ENCODE data around the gene TRPM3. TPM values are rescaled to one million over a fixed set of nuclear protein-coding genes. Genes with fewer than 3 reads are reported as not detected.

TRPM3 gene
- polyA plus RNA-seq, 3 donors = not detected

- Histone ChIP-seq H3K9ac (ENCODE audit: insufficient read depth, low read length, poor library complexity, severe bottlenecking) (no peak overlapping the region), H3K79me2 (ENCODE audit: insufficient read depth, low read length) (no peaks in the 10 kb centered on the region), H3K27ac (ENCODE audit: low read depth in 1 of 2, low read length in 2 of 2) (no peak overlapping the region), H4K20me1 (ENCODE audit: insufficient read depth, low read length) (no peaks in the 10 kb centered on the region), H3K4me1 (ENCODE audit: control insufficient read depth in 1 of 2, insufficient read depth in 2 of 2, low read length in 2 of 2) (no peaks in the 10 kb centered on the region), H3K27me3 (ENCODE audit: control insufficient read depth in 2 of 2, insufficient read depth in 2 of 2, low read length in 2 of 2) (no peaks in the 10 kb centered on the region), H2AFZ (ENCODE audit: insufficient read depth, low read depth, low read length, poor library complexity, severe bottlenecking) (no peak overlapping the region), H3K4me3 (replicated peaks in 1 of 3; ENCODE audit: low read depth in 2 of 3, low read length in 3 of 3) (no peak overlapping the region), H3K36me3 (replicated peaks in 1 of 2; ENCODE audit: control insufficient read depth in 1 of 2, insufficient read depth in 2 of 2, low read length in 2 of 2) (no peaks in the 10 kb centered on the region), H3K4me2 (replicated peaks; ENCODE audit: extremely low read depth, low read length, poor library complexity, severe bottlenecking) (no peak overlapping the region), H3K9me3 (replicated peaks in 1 of 2; ENCODE audit: control insufficient read depth in 1 of 2, insufficient read depth in 1 of 2, low read length in 2 of 2) (no peaks in the 10 kb centered on the region)
- TF ChIP-seq CTCF (IDR thresholded peaks at IDR 0.05) = no peak
- H3K36me3 Mint-ChIP-seq = no peaks in the 10 kb centered on the region
- no peaks in the 10 kb centered on the region for H3K4me1 Mint-ChIP-seq
- no peaks in the 10 kb centered on the region for H3K27me3 Mint-ChIP-seq (ENCODE audit: low read depth in 3 of 3)
- DNase-seq = no peak
- H3K4me3 Mint-ChIP-seq = no peak overlapping the region
- H3K27ac Mint-ChIP-seq = no peak overlapping the region
- H3K9me3 Mint-ChIP-seq = peaks cover 0 to 6% (median 3%) of the 10 kb centered on the region in 7 donors
- whole genome bisulfite sequencing (ENCODE audit: insufficient coverage) = no CpG with 5 or more reads among the region's 2 CpGs
- intact Hi-C loops (cut with micrococcal nuclease) = no loop called here
Measured at GRCh38 chr9:70986984-70987383, 134.4 kb downstream of the TRPM3 start.

- Histone ChIP-seq H3K4me3 (replicated peaks in 1 of 3; ENCODE audit: low read depth in 2 of 3, low read length in 3 of 3) (no peak overlapping the region), H3K4me2 (replicated peaks; ENCODE audit: extremely low read depth, low read length, poor library complexity, severe bottlenecking) (no peak overlapping the region), H3K9ac (ENCODE audit: insufficient read depth, low read length, poor library complexity, severe bottlenecking) (no peak overlapping the region), H2AFZ (ENCODE audit: insufficient read depth, low read depth, low read length, poor library complexity, severe bottlenecking) (no peak overlapping the region), H3K27me3 (ENCODE audit: control insufficient read depth in 2 of 2, insufficient read depth in 2 of 2, low read length in 2 of 2) (no peaks in the 10 kb centered on the region), H4K20me1 (ENCODE audit: insufficient read depth, low read length) (no peaks in the 10 kb centered on the region), H3K9me3 (replicated peaks in 1 of 2; ENCODE audit: control insufficient read depth in 1 of 2, insufficient read depth in 1 of 2, low read length in 2 of 2) (no peaks in the 10 kb centered on the region), H3K27ac (ENCODE audit: low read depth in 1 of 2, low read length in 2 of 2) (no peak overlapping the region), H3K79me2 (ENCODE audit: insufficient read depth, low read length) (no peaks in the 10 kb centered on the region), H3K36me3 (replicated peaks in 1 of 2; ENCODE audit: control insufficient read depth in 1 of 2, insufficient read depth in 2 of 2, low read length in 2 of 2) (no peaks in the 10 kb centered on the region), H3K4me1 (ENCODE audit: control insufficient read depth in 1 of 2, insufficient read depth in 2 of 2, low read length in 2 of 2) (no peaks in the 10 kb centered on the region)
- no peaks in the 10 kb centered on the region for H3K36me3 Mint-ChIP-seq
- no peak overlapping the region for H3K27ac Mint-ChIP-seq
- intact Hi-C loops (cut with micrococcal nuclease) = no loop called here
- H3K4me3 Mint-ChIP-seq = no peak overlapping the region
- no peaks in the 10 kb centered on the region for H3K4me1 Mint-ChIP-seq
- WGBS (ENCODE audit: insufficient coverage) = no CpG with 5 or more reads among the region's 1 CpG
- H3K27me3 Mint-ChIP-seq (ENCODE audit: low read depth in 3 of 3) = peaks cover 0 to 4% (median 0%) of the 10 kb centered on the region in 3 donors
- TF ChIP-seq CTCF (IDR thresholded peaks at IDR 0.05) = no peak
- DNase-seq = no peak
- peaks cover 0 to 6% (median 3%) of the 10 kb centered on the region in 7 donors for H3K9me3 Mint-ChIP-seq
Measured at GRCh38 chr9:70983723-70984295, 137.6 kb downstream of the TRPM3 start.

Measured in CD14-positive monocyte (primary cell).